AG09319 (cell line): Measurements from ENCODE around the gene PTPRM.

Source experiments
- DNase-seq: peaks from one replicate; pipeline ENCODE4 v3.0.0-alpha.2; 2010; ENCODE audit warnings: low read depth; ENCODE audit errors: extremely low read depth
- TF ChIP-seq, protein P1 (sequence below): IDR thresholded peaks from 2 replicates; pipeline ENCODE4 v1.5.1; 2011; ENCODE audit warnings: low read depth, mild to moderate bottlenecking, inconsistent platforms, low read length, moderate library complexity

The PTPRM gene

GRCh38 chr18:8133032-8133431, 565.9 kb downstream of the PTPRM start:
- no peak for DNase-seq
- TF ChIP-seq, protein P1, sequence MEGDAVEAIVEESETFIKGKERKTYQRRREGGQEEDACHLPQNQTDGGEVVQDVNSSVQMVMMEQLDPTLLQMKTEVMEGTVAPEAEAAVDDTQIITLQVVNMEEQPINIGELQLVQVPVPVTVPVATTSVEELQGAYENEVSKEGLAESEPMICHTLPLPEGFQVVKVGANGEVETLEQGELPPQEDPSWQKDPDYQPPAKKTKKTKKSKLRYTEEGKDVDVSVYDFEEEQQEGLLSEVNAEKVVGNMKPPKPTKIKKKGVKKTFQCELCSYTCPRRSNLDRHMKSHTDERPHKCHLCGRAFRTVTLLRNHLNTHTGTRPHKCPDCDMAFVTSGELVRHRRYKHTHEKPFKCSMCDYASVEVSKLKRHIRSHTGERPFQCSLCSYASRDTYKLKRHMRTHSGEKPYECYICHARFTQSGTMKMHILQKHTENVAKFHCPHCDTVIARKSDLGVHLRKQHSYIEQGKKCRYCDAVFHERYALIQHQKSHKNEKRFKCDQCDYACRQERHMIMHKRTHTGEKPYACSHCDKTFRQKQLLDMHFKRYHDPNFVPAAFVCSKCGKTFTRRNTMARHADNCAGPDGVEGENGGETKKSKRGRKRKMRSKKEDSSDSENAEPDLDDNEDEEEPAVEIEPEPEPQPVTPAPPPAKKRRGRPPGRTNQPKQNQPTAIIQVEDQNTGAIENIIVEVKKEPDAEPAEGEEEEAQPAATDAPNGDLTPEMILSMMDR = no peak

DNA sequence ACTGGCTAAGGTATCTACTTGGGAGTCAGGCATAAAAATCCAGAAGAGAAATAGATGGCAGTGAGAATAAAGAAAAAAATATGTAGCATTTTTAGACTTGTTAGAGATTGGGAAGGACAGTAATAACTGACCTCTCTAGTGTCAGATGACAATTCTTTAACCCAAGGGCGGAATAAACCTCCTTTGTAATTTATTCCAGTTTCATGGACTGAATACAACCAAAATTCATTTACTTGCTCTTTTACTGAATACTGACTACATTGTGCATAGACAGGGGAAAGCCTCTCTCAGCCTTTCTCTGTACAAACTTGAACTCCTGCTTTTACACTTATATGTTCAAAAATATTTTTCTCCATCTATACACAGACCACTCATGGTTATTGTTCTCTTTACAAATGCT, 566.8 kb downstream of the PTPRM start:
- TF ChIP-seq, protein P1 = no peak
- no peak for DNase-seq

DNA sequence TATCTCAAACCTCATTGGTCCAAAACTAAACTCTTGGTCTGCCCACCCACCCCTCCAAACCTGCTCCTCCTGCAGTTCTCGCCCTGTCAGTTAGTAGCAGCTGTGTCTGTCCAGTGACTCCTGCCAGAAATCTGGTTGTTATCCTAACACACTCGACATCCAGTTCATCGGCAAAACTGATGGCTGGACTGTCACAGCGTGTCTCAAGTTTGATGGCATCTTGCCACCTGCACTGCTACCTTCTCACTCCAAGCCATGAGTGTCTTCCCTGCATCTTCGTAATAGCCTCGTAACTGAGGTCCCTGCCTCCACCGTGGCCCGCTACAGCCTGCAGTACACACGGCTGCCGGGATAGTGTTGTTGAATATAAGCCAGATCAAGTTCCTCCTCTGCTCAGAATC, 572.0 kb downstream of the PTPRM start:
- no peak for DNase-seq
- TF ChIP-seq, protein P1 = no peak

GRCh38 chr18:8139891-8140406, 572.8 kb downstream of the PTPRM start:
- TF ChIP-seq, protein P1 = no peak
- DNase-seq = no peak

DNA sequence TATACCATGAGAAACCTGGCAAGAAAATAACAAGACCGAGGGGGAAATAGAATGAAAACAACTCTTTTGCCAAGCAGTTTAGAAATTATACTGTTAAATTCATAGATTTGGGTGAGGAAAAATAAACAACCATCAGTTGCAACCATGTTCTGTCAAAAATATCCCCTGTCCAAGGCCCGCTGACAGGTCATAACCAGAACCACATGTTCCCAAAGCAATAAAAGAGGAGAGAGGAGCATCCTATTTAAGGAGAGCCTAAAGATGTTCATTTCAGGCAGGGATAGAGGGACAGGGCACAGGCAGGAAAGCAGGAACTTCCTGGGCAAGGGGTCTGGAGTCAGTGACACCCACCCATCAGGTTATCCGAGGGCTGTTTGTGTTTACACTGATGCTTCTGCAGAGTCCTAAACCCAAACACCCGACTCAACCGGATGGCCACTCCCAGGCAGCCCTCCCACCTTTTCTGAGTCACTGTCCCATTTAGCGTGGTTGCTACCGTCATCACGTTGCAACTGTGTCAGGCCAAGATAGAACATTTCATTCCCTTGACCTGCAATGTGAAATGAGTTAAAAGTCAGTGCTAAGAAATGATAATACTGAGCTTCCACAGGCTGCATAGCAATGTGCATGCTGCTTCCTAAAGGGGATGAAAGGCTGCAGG, 573.9 kb downstream of the PTPRM start:
- TF ChIP-seq, protein P1 = no peak
- no peak for DNase-seq

DNA sequence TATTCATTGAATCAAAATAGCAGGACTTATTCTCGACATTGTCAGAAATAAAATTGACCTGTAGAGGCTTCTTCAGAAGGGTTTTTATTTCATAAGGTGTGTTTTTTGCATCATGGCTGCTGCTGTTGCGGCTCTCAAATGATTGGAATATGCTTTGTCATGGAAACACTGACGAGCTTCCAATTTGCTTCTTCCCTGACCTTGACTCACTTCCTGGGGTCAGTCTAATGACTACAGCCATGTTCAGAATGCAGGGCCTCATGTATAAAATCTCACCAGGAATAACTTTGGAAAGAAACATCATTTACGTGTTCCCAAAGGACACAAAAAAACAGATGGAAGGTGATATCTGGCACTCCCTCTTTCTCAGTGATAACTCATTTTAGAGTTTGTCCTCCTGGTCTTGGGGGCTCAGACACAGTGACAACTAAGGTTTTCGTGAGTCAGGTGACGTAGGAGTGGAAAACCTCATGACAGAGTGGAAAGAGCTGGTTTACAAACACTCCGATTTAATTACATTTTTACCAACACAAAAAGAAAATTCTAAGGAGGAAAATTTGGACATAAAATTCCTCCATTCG, 575.1 kb downstream of the PTPRM start:
- TF ChIP-seq, protein P1 = no peak
- no peak for DNase-seq

- TF ChIP-seq, protein P1 = no peak
- no peak for DNase-seq
These were observed 575.8 kb downstream of the PTPRM start for GRCh38 chr18:8142932-8143331.
